Esophagus muscularis mucosa (tissue), 4 donors: ENCODE measurements around the gene PRDM16. TPM values are rescaled to one million over a fixed set of nuclear protein-coding genes. Genes with fewer than 3 reads are reported as not detected.

Experiments
- DNase-seq: peaks from one replicate; pipeline ENCODE4 v3.0.0-alpha.2; 2017; ENCODE audit errors: extremely low spot score
- H3K27ac ChIP-seq, 4 donors: fragments of 200-600 bp; sonication (generic); replicated peaks in 1 of 4; 1 replicate in 3 of 4; 2 replicates in 1 of 4; pipeline ENCODE4 v1.5.1; 2016 to 2019; ENCODE audit warnings: mild to moderate bottlenecking in 1 of 4
- H3K27me3 ChIP-seq, 4 donors: fragments of 200-600 bp; sonication (generic); one replicate each; pipeline versions ENCODE4 v1.5.1 to v1.6.0; 2016 to 2019
- H3K36me3 ChIP-seq, 4 donors: fragments of 200-600 bp; sonication (generic); one replicate each; pipeline ENCODE4 v1.5.1; 2016 to 2019
- H3K4me1 ChIP-seq, 4 donors: fragments of 200-600 bp; sonication (generic); one replicate each; pipeline ENCODE4 v1.5.1; 2016 to 2019
- H3K4me3 ChIP-seq, 4 donors: fragments of 200-600 bp; sonication (generic); 1 replicate in 2 of 4; 2 replicates in 2 of 4; pipeline ENCODE4 v1.5.1; 2016 to 2019; ENCODE audit warnings: mild to moderate bottlenecking in 4 of 4, moderate library complexity in 1 of 4
- H3K9me3 ChIP-seq, 4 donors: fragments of 200-600 bp; sonication (generic); 1 replicate in 3 of 4; 2 replicates in 1 of 4; pipeline ENCODE4 v1.5.1; 2016 to 2019
- EP300 ChIP-seq: sonication (generic); formaldehyde crosslinking; IDR thresholded peaks from one replicate; pipeline ENCODE4 v1.6.1; 2017; ENCODE audit warnings: antibody characterized with exemption
- POLR2A ChIP-seq: fragments of 450-650 bp; IDR thresholded peaks from one replicate; pipeline ENCODE4 v1.6.1; 2017; ENCODE audit warnings: antibody characterized with exemption, moderate library complexity, mild to moderate bottlenecking, low read depth
- POLR2AphosphoS5 ChIP-seq, 2 donors: sonication (generic); formaldehyde crosslinking; IDR thresholded peaks; one replicate each; pipeline ENCODE4 v1.6.1; 2017; ENCODE audit warnings: antibody characterized with exemption in 2 of 2
- WGBS: methylation state at CpG from one replicate; pipeline ENCODE4 v1.1.5; 2018; 5-methylcytosine and 5-hydroxymethylcytosine counted together
- intact Hi-C: fragments of 100-400 bp; cut with DNase I; formaldehyde crosslinking; loops from one replicate; pipeline ENCODE4 v1.15.1; 2023
- total RNA-seq, 4 donors: library from RNA; depleted of rRNA; stranded (reverse); fragments of >200 nt; gene quantifications; one replicate each; pipeline versions ENCODE4 v1.1.0 to v1.2.1, GENCODE V29; 2016
- TF ChIP-seq, protein P1 (sequence below), 3 experiments: fragments of 200-600 bp in 2 of 3; fragments of 450-650 bp in 1 of 3; sonication (generic) in 2 of 3; IDR thresholded peaks; one replicate each; pipeline ENCODE4 v1.5.1; 2017 to 2019; ENCODE audit warnings: antibody characterized with exemption in 3 of 3, mild to moderate bottlenecking in 2 of 3, moderate library complexity in 1 of 3

Gene PRDM16
- total RNA-seq, 4 donors from 2014 or later = 1.2 to 4.4 (median 2.2) TPM

DNA sequence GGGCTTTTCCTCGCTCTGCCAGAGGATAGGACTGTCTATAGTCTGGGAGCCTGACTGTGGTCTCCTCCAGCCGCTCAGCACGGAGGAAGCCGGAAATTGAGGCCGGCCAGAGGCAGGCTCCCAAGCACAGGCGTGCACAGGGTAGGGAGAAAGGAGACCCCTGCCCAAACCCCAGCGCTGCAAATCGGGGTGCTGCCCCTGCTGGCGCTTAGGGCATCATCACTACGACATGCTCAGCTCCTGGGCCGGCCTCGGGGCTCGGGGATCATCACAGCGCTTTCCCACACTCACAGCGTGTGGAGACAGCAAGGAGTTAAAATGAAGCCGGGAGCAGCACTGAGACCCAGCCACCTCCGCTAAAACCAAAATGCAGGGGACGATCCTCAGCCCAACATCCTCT lies 322.7 kb downstream of the PRDM16 start:
- Histone ChIP-seq H3K9me3 (no peaks in the 10 kb centered on the region), H3K4me1 (peaks cover 16 to 18% (median 16%) of the 10 kb centered on the region in 4 donors), H3K27ac (no peak overlapping the region), H3K36me3 (no peaks in the 10 kb centered on the region), H3K27me3 (peaks cover 0 to 93% (median 29%) of the 10 kb centered on the region in 4 donors), H3K4me3 (no peak overlapping the region)
- WGBS = 62% methylated on average over 16 of the region's 18 CpGs
- no peak for TF ChIP-seq POLR2A
- TF ChIP-seq, protein P1, sequence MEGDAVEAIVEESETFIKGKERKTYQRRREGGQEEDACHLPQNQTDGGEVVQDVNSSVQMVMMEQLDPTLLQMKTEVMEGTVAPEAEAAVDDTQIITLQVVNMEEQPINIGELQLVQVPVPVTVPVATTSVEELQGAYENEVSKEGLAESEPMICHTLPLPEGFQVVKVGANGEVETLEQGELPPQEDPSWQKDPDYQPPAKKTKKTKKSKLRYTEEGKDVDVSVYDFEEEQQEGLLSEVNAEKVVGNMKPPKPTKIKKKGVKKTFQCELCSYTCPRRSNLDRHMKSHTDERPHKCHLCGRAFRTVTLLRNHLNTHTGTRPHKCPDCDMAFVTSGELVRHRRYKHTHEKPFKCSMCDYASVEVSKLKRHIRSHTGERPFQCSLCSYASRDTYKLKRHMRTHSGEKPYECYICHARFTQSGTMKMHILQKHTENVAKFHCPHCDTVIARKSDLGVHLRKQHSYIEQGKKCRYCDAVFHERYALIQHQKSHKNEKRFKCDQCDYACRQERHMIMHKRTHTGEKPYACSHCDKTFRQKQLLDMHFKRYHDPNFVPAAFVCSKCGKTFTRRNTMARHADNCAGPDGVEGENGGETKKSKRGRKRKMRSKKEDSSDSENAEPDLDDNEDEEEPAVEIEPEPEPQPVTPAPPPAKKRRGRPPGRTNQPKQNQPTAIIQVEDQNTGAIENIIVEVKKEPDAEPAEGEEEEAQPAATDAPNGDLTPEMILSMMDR (IDR thresholded peaks at IDR 0.05) = no peak
- no peak for TF ChIP-seq POLR2AphosphoS5 (IDR thresholded peaks at IDR 0.05)
- no peak for TF ChIP-seq EP300
- DNase-seq = no peak
- intact Hi-C loops = no loop called here

DNA sequence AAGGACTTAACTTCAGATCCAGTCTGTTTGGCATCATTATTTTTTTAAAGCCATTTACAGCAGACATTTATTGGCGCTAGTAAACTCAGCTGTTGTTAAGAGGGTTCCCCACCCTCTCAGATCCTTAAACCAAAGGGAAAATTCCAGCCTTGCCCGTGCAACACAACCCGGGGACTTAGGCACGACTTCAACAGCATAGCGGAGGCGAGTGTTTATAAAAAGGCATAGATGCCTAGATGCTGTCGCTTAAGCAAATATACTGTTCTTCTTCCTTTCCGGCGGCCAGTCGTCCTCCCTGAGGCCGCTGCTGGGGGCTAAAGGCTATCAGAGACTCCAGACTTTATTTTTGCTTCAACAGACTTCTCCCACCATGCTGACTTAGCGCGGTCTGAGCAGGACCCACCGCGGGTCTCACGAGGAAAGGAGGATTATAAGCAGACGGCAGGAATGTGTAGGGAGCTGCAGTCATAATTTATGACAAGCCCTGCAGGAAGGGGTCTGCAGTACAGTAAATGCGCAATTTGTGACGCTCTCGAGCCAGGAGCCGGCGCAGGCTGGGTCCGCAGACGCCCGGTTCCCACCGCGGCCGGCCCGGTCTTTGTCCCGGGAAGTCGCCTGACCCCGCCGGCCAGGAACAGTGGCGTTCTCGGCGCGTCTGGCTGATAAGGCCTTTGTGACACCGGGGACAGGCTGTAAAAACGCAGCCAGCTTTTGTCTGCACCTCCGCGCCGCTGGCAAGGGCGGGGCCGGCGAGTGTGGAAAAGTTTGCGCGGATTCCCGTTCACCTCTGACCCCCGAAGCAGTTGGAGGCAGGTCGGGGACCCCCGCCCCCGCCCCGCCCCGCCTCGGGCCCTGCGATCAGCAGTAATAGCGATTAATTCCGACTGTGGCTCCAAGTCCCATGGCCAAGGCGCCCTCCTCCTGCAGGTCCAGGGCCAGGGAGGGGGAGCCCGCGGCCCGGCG lies 324.3 kb downstream of the PRDM16 start:
- H3K9me3 ChIP-seq = no peaks in the 10 kb centered on the region
- H3K4me1 ChIP-seq = peaks cover 16 to 18% (median 16%) of the 10 kb centered on the region in 4 donors
- no peaks in the 10 kb centered on the region for H3K36me3 ChIP-seq
- TF ChIP-seq, protein P1 (IDR thresholded peaks at IDR 0.05) = no peak
- TF ChIP-seq EP300 (no peak), POLR2AphosphoS5 (IDR thresholded peaks at IDR 0.05) (no peak), POLR2A (no peak)
- 17% methylated on average over 31 of the region's 63 CpGs for WGBS
- H3K27me3 ChIP-seq = peaks cover 0 to 96% (median 29%) of the 10 kb centered on the region in 4 donors
- intact Hi-C loops = no loop called here
- no peak for DNase-seq
- H3K4me3 ChIP-seq = peak overlapping the region; percentile 38 to 44 (median 44)
- H3K27ac ChIP-seq = peak overlapping the region in 2 of 4 donors; percentile 24 to 39

DNA sequence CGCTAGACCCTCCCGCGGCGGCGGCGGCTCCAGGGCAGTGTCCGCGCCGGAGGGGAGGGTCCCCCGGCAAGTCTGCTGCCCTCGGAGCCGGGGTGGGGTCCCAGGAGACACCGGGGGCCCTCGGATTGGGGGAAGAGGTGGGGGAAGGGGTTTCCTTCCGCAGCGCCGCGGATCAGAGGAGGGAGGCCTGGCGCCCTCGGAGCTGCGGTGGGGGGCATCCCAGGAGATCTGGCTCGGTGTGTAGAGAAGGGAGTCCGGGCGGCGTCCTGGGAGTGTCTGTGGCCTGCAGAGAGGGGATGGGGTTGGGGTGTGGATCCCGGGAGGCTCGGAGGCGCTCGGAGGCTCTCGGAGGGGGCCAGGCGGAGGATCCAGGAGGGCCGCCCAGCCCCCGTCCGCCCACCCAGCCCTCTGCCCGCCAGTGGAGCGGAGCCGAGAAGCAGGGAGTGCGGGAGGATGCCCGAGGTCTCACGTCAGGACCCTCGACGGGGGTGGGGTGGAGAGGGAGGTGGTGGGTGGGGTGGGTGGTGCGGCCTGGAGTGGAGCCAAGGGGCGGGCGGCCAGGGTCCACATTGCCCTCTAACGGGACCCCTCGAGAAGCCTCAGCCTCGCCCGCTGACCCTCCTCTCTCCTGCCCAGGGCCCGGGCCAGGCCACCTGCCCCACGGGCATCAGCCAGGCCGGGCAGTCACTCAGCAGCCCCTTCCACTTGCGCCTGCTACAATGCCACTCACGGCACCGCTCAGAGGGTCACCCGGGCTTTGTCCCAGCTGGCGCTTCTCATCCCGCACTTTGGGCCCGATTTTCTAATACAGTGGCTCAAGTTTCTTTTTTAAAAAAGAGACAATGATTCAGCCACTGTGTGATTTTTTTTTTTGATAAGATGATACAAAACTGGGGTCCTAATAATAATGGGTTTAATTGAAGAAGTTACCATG lies 325.3 kb downstream of the PRDM16 start:
- peaks cover 16 to 18% (median 16%) of the 10 kb centered on the region in 4 donors for H3K4me1 ChIP-seq
- DNase-seq = no peak
- H3K36me3 ChIP-seq = no peaks in the 10 kb centered on the region
- H3K27ac ChIP-seq = peak overlapping the region in 2 of 4 donors; percentile 24 to 39
- peaks cover 0 to 94% (median 29%) of the 10 kb centered on the region in 4 donors for H3K27me3 ChIP-seq
- intact Hi-C loops = no loop called here
- WGBS = 35% methylated on average over 37 of the region's 59 CpGs
- H3K4me3 ChIP-seq = peak overlapping the region; percentile 38 to 44 (median 44)
- H3K9me3 ChIP-seq = no peaks in the 10 kb centered on the region
- TF ChIP-seq, protein P1 (IDR thresholded peaks at IDR 0.05) = no peak
- no peak for TF ChIP-seq POLR2AphosphoS5 (IDR thresholded peaks at IDR 0.05)
- no peak for TF ChIP-seq EP300
- TF ChIP-seq POLR2A = no peak

DNA sequence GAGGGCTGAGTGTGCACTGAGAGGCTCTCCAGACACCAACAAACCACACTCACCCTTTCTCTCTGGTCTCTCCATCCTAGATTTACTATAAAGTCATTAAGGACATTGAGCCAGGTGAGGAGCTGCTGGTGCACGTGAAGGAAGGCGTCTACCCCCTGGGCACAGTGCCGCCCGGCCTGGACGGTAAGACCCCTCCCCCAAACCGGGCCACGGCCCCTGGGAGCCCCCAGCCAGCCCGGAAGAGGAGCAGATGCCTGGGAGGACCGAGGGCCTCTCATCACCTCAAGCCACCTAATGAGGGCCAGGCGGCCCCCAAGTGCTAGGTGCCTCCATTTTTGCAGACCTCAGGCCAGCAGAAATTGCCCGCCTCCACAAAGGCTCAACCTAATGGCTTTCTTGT lies 327.4 kb downstream of the PRDM16 start:
- peaks cover 16 to 18% (median 16%) of the 10 kb centered on the region in 4 donors for H3K4me1 ChIP-seq
- no peak for TF ChIP-seq POLR2AphosphoS5 (IDR thresholded peaks at IDR 0.05)
- TF ChIP-seq, protein P1 (IDR thresholded peaks at IDR 0.05) = no peak
- no peak for DNase-seq
- no peaks in the 10 kb centered on the region for H3K36me3 ChIP-seq
- intact Hi-C loops = no loop called here
- WGBS = 85% methylated on average over 10 of the region's 11 CpGs
- H3K27ac ChIP-seq = no peak overlapping the region
- peaks cover 0 to 87% (median 24%) of the 10 kb centered on the region in 4 donors for H3K27me3 ChIP-seq
- no peaks in the 10 kb centered on the region for H3K9me3 ChIP-seq
- no peak overlapping the region for H3K4me3 ChIP-seq
